Activated T-helper 17 cell treated with anti-CD3 and anti-CD28 coated beads, Interleukin-2, amount 50 U/mL, for 72 hours (primary cell): ENCODE data around the gene ARHGAP26. TPM values are rescaled to one million over a fixed set of nuclear protein-coding genes. Genes with fewer than 3 reads are reported as not detected.

Experiments
- ATAC-seq: fragments of 150-1000 bp; cut with Tn5 transposase; replicated peaks from 2 replicates; pipeline ENCODE4 v1.10.0; 2021; ENCODE audit warnings: mild to moderate bottlenecking, moderate library complexity
- H3K27ac Mint-ChIP-seq: one replicate; pipeline ENCODE4 v1.8.0; 2022; ENCODE audit warnings: mixed read lengths
- H3K27me3 Mint-ChIP-seq: one replicate; pipeline ENCODE4 v1.8.0; 2022; ENCODE audit warnings: mixed read lengths
- H3K36me3 Mint-ChIP-seq: one replicate; pipeline ENCODE4 v1.8.0; 2022; ENCODE audit warnings: low read depth, mild to moderate bottlenecking, mixed read lengths
- H3K4me1 Mint-ChIP-seq: one replicate; pipeline ENCODE4 v1.8.0; 2022; ENCODE audit warnings: mixed read lengths
- H3K4me3 Mint-ChIP-seq: one replicate; pipeline ENCODE4 v1.8.0; 2022; ENCODE audit warnings: mild to moderate bottlenecking, mixed read lengths
- H3K9me3 Mint-ChIP-seq: one replicate; pipeline ENCODE4 v1.8.0; 2022; ENCODE audit warnings: mixed read lengths
- total RNA-seq, 2 donors: library from RNA; stranded (reverse); gene quantifications; one replicate each; pipeline ENCODE4 v1.2.3, GENCODE V29; 2022

Gene ARHGAP26
- total RNA-seq, 2 donors from 2014 or later, result 7.8 to 12.0 TPM

DNA sequence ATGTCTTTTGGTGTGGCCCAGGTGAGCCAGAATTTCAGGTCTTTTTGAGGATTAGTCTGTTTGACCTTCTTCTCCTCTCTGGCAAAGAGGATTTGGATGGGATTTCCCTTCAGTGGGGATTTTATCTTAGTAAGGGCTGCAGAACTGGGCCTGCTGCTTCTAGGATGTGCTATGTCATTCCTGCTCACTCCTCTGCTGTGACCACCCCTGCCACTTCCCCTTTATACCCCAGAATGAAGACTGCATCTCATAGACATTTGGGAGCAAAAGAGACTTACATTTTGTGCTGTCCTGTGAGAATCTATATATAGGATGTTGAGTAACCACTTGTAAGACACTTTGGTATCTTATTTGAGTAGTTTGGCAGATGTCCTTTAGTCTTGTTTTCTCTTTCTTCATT is 76.2 kb downstream of the ARHGAP26 start:
- Mint-ChIP-seq H3K27me3 (no peaks in the 10 kb centered on the region), H3K9me3 (no peaks in the 10 kb centered on the region), H3K36me3 (no peaks in the 10 kb centered on the region), H3K4me1 (peaks cover 5% of the 10 kb centered on the region), H3K27ac (no peak overlapping the region), H3K4me3 (no peak overlapping the region)
- no peak for ATAC-seq

DNA sequence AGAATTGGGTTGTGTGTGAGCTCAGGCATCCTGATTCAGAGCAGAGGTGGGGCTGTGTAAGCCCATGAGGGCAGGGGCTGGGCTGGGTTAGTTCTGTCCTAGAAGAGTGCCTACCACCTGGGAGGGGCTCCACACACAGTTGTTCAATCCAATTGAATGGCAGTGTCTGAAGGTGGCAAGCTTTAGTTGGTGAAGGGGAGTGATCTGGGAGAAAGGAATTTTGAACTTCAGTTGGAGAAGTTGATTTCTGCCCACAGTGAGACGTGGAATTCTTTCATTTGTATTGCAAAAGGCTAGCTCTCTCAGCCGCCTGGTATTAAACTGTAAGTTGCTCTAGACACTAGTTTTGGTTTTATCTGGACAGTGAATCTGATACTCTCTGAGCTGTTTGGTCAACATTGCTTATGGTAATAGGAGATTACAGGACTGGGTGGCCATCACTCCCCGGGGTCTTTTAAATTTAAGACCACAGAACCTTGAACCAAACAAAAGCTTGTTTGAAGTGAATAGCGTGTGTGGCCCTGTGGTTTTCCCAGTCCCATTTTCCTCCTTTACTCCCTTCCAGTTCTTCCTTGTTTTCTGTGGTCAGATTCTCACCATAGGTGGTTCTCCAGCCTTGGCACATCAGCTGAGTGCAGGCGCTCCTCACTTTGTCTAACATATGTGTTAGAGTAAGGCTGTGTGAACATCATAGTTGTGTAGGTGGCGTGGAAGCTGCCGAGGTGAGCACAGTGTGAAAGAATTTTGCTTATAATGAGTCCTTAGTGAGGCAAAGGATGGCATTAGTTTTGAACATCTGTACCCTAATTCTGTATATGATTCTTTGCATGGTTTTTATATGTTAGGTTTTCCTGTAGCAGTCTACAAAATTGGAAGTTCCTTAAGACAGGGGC is 78.0 kb downstream of the ARHGAP26 start:
- H3K4me3 Mint-ChIP-seq, result no peak overlapping the region
- H3K9me3 Mint-ChIP-seq, result no peaks in the 10 kb centered on the region
- no peak for ATAC-seq
- H3K36me3 Mint-ChIP-seq, result no peaks in the 10 kb centered on the region
- peaks cover 12% of the 10 kb centered on the region for H3K4me1 Mint-ChIP-seq
- no peaks in the 10 kb centered on the region for H3K27me3 Mint-ChIP-seq
- no peak overlapping the region for H3K27ac Mint-ChIP-seq

DNA sequence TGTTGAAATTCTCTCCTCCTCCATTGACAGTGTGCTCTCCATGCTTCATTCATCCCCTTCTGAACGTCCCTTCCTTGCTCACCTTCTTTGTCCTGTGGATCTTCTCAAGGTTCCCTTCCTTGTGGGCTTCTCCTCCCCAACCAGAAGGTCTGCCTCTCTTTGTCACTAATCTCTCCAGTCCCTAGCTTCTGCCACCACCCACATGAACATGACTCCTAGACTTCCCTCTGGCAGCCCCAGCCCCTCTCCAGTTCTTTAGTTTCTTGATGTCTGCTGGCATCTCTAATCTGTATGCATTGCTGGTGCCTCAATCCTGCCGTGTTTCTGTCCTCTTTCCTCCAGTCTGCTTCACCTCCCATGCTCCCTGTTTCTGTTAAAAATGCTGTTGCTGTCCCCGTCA is 79.3 kb downstream of the ARHGAP26 start:
- no peaks in the 10 kb centered on the region for H3K27me3 Mint-ChIP-seq
- ATAC-seq, result no peak
- no peaks in the 10 kb centered on the region for H3K36me3 Mint-ChIP-seq
- H3K27ac Mint-ChIP-seq, result no peak overlapping the region
- no peak overlapping the region for H3K4me3 Mint-ChIP-seq
- H3K9me3 Mint-ChIP-seq, result no peaks in the 10 kb centered on the region
- H3K4me1 Mint-ChIP-seq, result peaks cover 12% of the 10 kb centered on the region

DNA sequence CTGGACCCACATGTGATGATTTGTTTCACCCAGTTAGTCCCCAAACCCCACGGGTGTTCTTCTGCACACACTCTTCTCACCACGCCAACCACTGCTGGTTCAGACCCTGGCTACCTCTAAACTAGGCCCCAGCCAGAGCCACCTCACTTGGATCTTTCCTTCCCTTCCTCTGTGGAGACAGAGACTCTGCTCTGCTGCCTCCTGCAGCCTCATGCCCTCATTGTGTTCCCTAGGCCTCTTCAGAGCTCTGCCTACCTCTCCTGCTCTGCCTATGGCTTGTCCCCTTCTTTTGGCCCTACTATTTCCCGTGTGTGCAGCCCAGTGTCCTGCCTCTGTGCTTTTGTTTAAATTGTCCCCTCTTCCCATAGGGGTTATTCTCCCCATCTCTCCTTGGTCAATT is 79.7 kb downstream of the ARHGAP26 start:
- no peak for ATAC-seq
- no peak overlapping the region for H3K27ac Mint-ChIP-seq
- no peaks in the 10 kb centered on the region for H3K27me3 Mint-ChIP-seq
- H3K4me1 Mint-ChIP-seq, result peaks cover 11% of the 10 kb centered on the region
- H3K9me3 Mint-ChIP-seq, result no peaks in the 10 kb centered on the region
- H3K36me3 Mint-ChIP-seq, result no peaks in the 10 kb centered on the region
- H3K4me3 Mint-ChIP-seq, result no peak overlapping the region

DNA sequence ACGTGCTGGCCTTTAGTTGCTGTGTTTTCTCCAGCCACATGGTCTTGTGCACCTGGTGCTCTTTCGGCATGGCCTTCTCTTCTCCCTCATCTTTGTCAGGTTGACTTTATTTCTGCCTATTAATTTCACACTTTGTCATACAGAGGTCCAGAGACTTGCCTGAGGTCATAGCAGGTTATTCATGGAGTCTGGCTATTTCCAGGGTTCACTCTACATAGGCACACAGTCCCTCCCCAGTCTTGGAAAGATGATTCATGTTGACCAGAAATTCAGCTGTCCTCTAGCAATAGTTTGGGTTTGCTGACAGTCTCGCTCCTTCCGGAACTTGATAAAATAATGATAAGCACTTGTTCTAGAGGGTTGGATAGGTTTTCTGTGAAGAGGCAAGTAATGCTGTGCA is 81.6 kb downstream of the ARHGAP26 start:
- Mint-ChIP-seq H3K36me3 (no peaks in the 10 kb centered on the region), H3K4me1 (peaks cover 7% of the 10 kb centered on the region), H3K9me3 (no peaks in the 10 kb centered on the region), H3K27ac (no peak overlapping the region), H3K27me3 (no peaks in the 10 kb centered on the region), H3K4me3 (no peak overlapping the region)
- no peak for ATAC-seq

DNA sequence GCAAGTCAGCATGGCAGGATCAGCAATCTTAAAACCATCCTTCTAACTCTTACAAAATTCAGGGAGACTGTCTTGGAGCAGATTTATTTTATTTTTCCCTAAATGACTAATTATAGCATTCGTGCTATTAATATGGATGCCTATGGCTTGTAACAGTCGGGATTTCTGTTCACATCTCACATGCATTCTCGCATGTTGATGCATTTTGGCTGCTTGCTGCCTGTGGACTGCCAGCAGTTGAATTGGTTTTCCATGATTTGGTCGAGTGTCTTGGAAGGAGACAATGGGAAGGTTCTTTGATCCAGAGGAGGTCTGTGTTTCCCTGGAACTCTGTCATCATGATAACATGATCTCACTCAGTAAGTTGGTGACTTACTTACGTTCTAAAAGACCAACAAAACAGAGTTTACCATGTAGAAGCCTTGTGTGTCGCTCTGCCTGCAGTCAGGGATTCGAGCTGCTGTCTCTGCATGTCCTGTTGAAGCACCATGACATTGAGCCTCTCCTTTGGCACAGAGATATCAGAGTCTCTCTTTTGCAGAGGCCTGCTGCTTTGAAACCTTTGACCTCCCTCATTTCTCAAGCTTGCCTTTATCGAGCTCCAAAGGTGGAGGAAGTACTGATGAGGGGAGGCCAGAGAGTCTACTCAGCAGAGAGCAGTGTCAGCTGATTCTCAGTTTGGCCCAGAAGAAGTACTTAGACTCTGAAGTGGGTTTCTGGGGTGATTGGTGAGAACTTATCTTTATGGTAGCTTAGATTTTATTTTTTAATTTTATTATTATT is 82.4 kb downstream of the ARHGAP26 start:
- H3K9me3 Mint-ChIP-seq, result no peaks in the 10 kb centered on the region
- no peak overlapping the region for H3K4me3 Mint-ChIP-seq
- peaks cover 7% of the 10 kb centered on the region for H3K4me1 Mint-ChIP-seq
- ATAC-seq, result no peak
- no peak overlapping the region for H3K27ac Mint-ChIP-seq
- no peaks in the 10 kb centered on the region for H3K27me3 Mint-ChIP-seq
- H3K36me3 Mint-ChIP-seq, result no peaks in the 10 kb centered on the region

DNA sequence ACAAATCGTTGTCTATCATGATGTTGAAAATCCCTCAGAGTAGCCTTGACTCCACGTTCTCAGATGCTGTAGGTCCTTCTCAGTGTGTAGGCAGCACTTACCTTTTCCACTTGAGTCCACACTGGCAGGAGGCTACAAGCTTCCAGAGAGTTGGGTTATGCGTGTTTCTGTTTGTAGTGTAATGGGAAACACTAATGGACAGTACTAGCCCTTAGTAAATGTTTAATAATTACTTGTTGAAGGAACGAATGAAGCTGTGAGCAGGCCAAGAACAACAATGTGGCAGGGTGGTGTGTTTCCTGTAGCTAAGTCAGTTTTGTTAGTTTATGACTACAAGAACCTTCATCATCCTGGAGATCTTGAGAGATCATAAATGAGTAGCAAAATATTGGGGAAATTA is 83.5 kb downstream of the ARHGAP26 start:
- Mint-ChIP-seq H3K27ac (no peak overlapping the region), H3K27me3 (no peaks in the 10 kb centered on the region), H3K4me1 (peaks cover 7% of the 10 kb centered on the region), H3K4me3 (no peak overlapping the region), H3K9me3 (no peaks in the 10 kb centered on the region), H3K36me3 (no peaks in the 10 kb centered on the region)
- ATAC-seq, result no peak

DNA sequence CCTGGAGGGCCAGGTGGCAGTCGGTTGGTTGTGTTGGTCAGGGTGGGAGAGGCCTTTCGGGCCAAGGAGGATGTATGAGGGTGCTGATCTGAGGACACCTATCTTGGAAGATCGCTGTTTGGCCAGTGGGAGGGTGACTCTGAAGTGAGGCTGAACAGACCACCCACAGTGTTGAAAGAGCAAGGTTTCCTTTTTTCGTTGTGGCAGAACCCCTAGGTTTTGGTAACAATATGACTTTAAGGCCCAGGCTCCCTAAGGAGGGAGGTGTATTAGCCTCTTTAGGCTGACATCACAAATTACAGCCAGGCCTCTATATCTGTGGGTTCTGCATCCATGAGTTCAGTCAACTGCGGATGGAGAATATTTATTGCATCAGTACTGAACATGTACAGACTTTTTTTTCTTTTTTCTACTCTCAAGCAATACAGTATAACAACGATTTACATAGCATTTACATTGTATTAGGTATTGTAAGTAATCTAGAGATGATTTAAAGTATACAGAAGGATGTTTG is 86.1 kb downstream of the ARHGAP26 start:
- H3K4me1 Mint-ChIP-seq, result peaks cover 7% of the 10 kb centered on the region

DNA sequence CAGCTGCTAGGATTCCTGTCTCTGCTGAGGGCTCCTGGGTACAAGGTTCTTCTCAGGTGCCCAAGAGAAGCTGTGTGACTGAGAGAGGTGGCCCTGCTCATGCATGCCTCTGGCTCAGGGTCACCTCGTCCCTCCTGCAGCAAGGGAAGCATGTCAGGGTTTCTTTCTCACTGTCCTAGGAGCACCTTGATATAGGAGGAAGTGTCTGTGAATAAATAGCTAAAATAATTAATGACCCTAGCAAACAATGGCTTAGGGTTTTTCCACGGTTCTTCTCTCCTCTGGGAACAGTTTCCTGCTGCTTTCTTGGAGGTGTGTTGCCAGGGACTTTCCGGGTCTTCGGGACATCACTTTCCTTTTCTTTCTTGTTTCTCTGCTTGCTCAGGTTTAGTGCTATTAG is 87.2 kb downstream of the ARHGAP26 start:
- H3K4me1 Mint-ChIP-seq, result no peaks in the 10 kb centered on the region
- no peaks in the 10 kb centered on the region for H3K36me3 Mint-ChIP-seq
- no peak overlapping the region for H3K27ac Mint-ChIP-seq
- H3K9me3 Mint-ChIP-seq, result no peaks in the 10 kb centered on the region
- no peak for ATAC-seq
- no peaks in the 10 kb centered on the region for H3K27me3 Mint-ChIP-seq
- H3K4me3 Mint-ChIP-seq, result no peak overlapping the region

More for the DNA sequence above, 86.1 kb downstream of the ARHGAP26 start:
- ATAC-seq, result no peak
- H3K27ac Mint-ChIP-seq, result no peak overlapping the region
- H3K27me3 Mint-ChIP-seq, result no peaks in the 10 kb centered on the region
- no peaks in the 10 kb centered on the region for H3K36me3 Mint-ChIP-seq
- H3K4me3 Mint-ChIP-seq, result no peak overlapping the region
- H3K9me3 Mint-ChIP-seq, result no peaks in the 10 kb centered on the region

DNA sequence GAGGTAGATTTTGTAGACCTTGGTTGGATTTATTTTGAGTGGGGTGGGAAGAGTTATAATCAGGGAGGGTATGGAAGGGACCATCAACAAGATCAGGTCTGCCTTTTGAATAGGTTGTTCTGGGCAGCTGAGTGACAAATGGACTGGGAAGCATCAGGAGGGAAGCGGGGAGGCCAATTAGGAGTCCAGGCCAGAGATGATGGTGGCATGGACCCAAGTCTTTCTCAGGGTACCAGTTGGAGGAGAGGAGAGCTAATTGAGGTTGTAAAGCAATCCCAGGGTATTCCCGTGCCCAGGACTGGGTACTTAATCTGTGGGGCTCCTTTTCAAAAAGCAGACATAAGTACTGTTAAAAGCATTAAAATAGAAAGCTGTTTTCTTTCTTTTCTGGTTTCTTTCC is 88.9 kb downstream of the ARHGAP26 start:
- no peaks in the 10 kb centered on the region for H3K27me3 Mint-ChIP-seq
- no peaks in the 10 kb centered on the region for H3K9me3 Mint-ChIP-seq
- no peak for ATAC-seq
- no peaks in the 10 kb centered on the region for H3K4me1 Mint-ChIP-seq
- no peaks in the 10 kb centered on the region for H3K36me3 Mint-ChIP-seq
- no peak overlapping the region for H3K27ac Mint-ChIP-seq
- H3K4me3 Mint-ChIP-seq, result no peak overlapping the region

DNA sequence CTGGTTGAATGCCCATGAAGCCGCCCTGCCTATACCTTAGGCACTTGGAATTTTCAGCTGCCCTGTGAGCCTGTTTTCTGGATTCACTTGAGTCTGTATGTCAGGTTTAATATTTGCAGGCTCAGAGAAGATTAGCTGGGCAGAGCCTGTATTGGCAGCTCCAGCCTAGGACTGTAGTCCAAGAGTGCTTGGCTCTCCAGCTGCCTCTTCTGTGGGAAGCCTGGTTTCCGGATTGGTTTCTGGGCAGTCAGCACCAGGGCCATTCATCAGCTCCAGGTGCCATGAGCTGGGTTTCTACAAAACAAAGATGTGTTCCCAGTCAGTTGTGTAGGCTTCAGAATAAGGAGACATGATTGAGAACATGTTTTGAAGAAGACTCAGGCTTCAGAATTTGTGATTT is 90.1 kb downstream of the ARHGAP26 start:
- no peak for ATAC-seq
- no peaks in the 10 kb centered on the region for H3K27me3 Mint-ChIP-seq
- no peak overlapping the region for H3K27ac Mint-ChIP-seq
- H3K4me1 Mint-ChIP-seq, result no peaks in the 10 kb centered on the region
- H3K36me3 Mint-ChIP-seq, result no peaks in the 10 kb centered on the region
- H3K4me3 Mint-ChIP-seq, result no peak overlapping the region
- H3K9me3 Mint-ChIP-seq, result no peaks in the 10 kb centered on the region

DNA sequence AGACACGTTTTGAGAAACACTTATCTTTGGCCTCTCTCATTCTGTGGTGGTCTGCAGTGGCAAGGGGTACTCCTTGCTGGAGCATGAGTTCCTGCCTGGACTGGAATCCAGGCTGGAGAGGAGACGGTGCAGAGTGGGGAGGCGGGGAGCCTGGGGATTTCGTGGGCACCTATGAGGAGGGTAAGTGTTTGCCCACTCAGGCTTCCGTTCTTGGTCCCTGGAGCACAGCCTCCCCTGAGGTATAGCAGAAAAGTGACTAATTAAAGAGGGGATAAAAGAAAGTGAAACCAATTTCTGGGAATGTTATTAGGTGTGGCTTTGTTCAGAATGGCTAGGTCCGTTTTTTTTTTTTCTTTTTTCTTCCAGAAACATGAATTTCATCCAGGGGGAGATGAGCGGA is 90.8 kb downstream of the ARHGAP26 start:
- H3K36me3 Mint-ChIP-seq, result no peaks in the 10 kb centered on the region
- no peak for ATAC-seq
- H3K27me3 Mint-ChIP-seq, result no peaks in the 10 kb centered on the region
- no peaks in the 10 kb centered on the region for H3K4me1 Mint-ChIP-seq
- no peak overlapping the region for H3K27ac Mint-ChIP-seq
- no peak overlapping the region for H3K4me3 Mint-ChIP-seq
- no peaks in the 10 kb centered on the region for H3K9me3 Mint-ChIP-seq

DNA sequence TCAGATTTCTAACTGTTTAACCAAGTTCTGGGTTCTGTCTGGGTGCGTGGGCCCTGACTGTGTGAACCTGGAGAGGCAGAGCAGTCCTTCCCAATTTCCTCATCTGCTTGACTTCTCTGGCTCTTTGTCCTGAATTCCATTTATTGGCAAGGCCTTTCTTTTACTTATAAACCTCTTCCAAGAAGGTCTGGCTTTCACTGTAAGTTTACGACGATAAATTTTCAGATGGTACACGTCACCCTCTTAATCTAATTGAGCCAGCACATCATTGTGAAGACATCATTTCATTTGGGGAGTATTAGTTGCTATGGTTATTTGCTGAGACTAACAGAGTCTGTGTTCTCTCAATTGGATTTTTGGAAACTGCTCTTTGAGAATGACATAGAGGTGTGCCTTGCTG is 92.4 kb downstream of the ARHGAP26 start:
- ATAC-seq, result no peak
- H3K36me3 Mint-ChIP-seq, result no peaks in the 10 kb centered on the region
- no peak overlapping the region for H3K27ac Mint-ChIP-seq
- no peaks in the 10 kb centered on the region for H3K27me3 Mint-ChIP-seq
- H3K4me3 Mint-ChIP-seq, result no peak overlapping the region
- H3K4me1 Mint-ChIP-seq, result peaks cover 6% of the 10 kb centered on the region
- no peaks in the 10 kb centered on the region for H3K9me3 Mint-ChIP-seq

DNA sequence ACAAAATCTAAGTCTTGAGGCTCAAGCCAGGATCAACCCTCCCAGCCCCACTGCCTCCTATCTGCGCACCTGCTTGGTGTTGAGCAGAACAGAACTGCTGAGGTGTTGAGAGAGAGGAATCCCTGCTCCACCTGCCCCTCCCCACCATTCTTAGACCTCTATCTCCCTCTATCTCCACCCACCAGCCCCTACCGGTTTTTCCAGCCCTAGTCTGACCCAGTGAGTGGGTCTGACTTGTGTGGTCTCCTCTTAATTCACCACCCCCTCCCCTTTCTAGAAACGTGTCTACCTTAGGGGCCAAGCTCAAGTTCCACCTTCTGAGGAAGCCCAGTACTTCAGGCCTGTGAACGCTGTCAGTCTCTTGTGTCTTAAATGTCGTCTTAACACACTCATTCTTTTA is 93.7 kb downstream of the ARHGAP26 start:
- ATAC-seq, result no peak
- Mint-ChIP-seq H3K9me3 (no peaks in the 10 kb centered on the region), H3K4me1 (peaks cover 11% of the 10 kb centered on the region), H3K4me3 (no peak overlapping the region), H3K36me3 (no peaks in the 10 kb centered on the region), H3K27me3 (no peaks in the 10 kb centered on the region), H3K27ac (no peak overlapping the region)
